AG10803 (cell line): ENCODE measurements around the gene EHBP1.

ENCODE experiments used
- DNase-seq: peaks from one replicate; pipeline ENCODE4 v3.0.0; 2010; ENCODE audit warnings: low read depth
- H3K4me3 ChIP-seq: 2 replicates; pipeline ENCODE4 v1.5.1; 2011; ENCODE audit warnings: mild to moderate bottlenecking, low read length, control low read depth
- CTCF ChIP-seq: conservative IDR thresholded peaks from 2 replicates; pipeline ENCODE4 v1.5.1; 2011; ENCODE audit warnings: mild to moderate bottlenecking, low read length, control low read depth, inconsistent platforms

The EHBP1 gene

GRCh38 chr2:63081404-63081803 lies 375.9 kb downstream of the EHBP1 start:
- H3K4me3 ChIP-seq: no peak overlapping the region
- TF ChIP-seq CTCF: no peak
- DNase-seq: no peak

- TF ChIP-seq CTCF: no peak
- DNase-seq: no peak
- no peak overlapping the region for H3K4me3 ChIP-seq
Measured at GRCh38 chr2:63086687-63087086, 381.2 kb downstream of the EHBP1 start.

GRCh38 chr2:63092401-63092800 lies 386.9 kb downstream of the EHBP1 start:
- DNase-seq: no peak
- no peak overlapping the region for H3K4me3 ChIP-seq
- TF ChIP-seq CTCF: no peak

- TF ChIP-seq CTCF: no peak
- DNase-seq: no peak
- no peak overlapping the region for H3K4me3 ChIP-seq
Measured at GRCh38 chr2:63092857-63093256, 387.3 kb downstream of the EHBP1 start.

- no peak for DNase-seq
- no peak overlapping the region for H3K4me3 ChIP-seq
- no peak for TF ChIP-seq CTCF
Measured at GRCh38 chr2:63093502-63093901, 388.0 kb downstream of the EHBP1 start.
